Liver (tissue), 9 donors: Measurements from ENCODE around the gene TMEM212. TPM values are rescaled to one million over a fixed set of nuclear protein-coding genes. Genes with fewer than 3 reads are reported as not detected.
"Not testable (repeated sequence)": the region's sequence is repeated elsewhere in the genome, so short reads cannot be mapped to it uniquely, and the experiment has no call there.

Experiments
- DNase-seq: peaks from one replicate; pipeline ENCODE4 v3.0.0-alpha.2; 2017; ENCODE audit warnings: low spot score
- H3K27ac ChIP-seq, 2 donors: one replicate each; pipeline ENCODE4 v1.7.0; 2013; ENCODE audit warnings: inconsistent platforms in 2 of 2, low read length in 2 of 2, control low read depth in 1 of 2, low read depth in 1 of 2, mild to moderate bottlenecking in 1 of 2
- H3K27me3 ChIP-seq, 4 donors: one replicate each; pipeline versions ENCODE4 v1.6.1 to v1.7.0; 2013; ENCODE audit warnings: low read length in 3 of 4, inconsistent platforms in 1 of 4, mild to moderate bottlenecking in 1 of 4, moderate library complexity in 1 of 4; ENCODE audit not compliant: control insufficient read depth in 4 of 4, insufficient read depth in 4 of 4
- H3K36me3 ChIP-seq, 4 donors: one replicate each; pipeline versions ENCODE4 v1.6.1 to v1.7.0; 2013; ENCODE audit warnings: low read length in 3 of 4, mild to moderate bottlenecking in 3 of 4, low read depth in 1 of 4, moderate library complexity in 1 of 4; ENCODE audit not compliant: control insufficient read depth in 4 of 4, insufficient read depth in 3 of 4
- H3K4me1 ChIP-seq, 4 donors: one replicate each; pipeline versions ENCODE4 v1.6.1 to v1.7.0; 2013; ENCODE audit warnings: low read length in 3 of 4, mild to moderate bottlenecking in 3 of 4, moderate library complexity in 1 of 4; ENCODE audit not compliant: control insufficient read depth in 4 of 4, insufficient read depth in 4 of 4
- H3K4me3 ChIP-seq, 3 donors: one replicate each; pipeline versions ENCODE4 v1.6.1 to v1.7.0; 2013; ENCODE audit warnings: low read length in 3 of 3, control low read depth in 1 of 3, low read depth in 1 of 3, mild to moderate bottlenecking in 1 of 3
- H3K9ac ChIP-seq, 2 donors: one replicate each; pipeline ENCODE4 v1.7.0; 2013; ENCODE audit warnings: low read length in 2 of 2, mild to moderate bottlenecking in 2 of 2, moderate library complexity in 2 of 2, control low read depth in 1 of 2, low read depth in 1 of 2
- H3K9me3 ChIP-seq, 4 donors: one replicate each; pipeline versions ENCODE4 v1.6.1 to v1.7.0; 2013; ENCODE audit warnings: low read length in 3 of 4; ENCODE audit not compliant: control insufficient read depth in 4 of 4
- CTCF ChIP-seq: fragments of 150-350 bp; IDR thresholded peaks from 2 replicates; pipeline ENCODE4 v1.5.1; 2017; ENCODE audit warnings: improper control_type of control experiment, low read depth, low read length; ENCODE audit not compliant: missing input control
- FOXA1 ChIP-seq: IDR thresholded peaks from 2 replicates; pipeline ENCODE4 v1.6.1; 2016; ENCODE audit warnings: antibody characterized with exemption
- MAX ChIP-seq: IDR thresholded peaks from 2 replicates; pipeline ENCODE4 v1.6.1; 2016; ENCODE audit warnings: antibody characterized with exemption
- NR2F2 ChIP-seq: IDR thresholded peaks from 2 replicates; pipeline ENCODE4 v1.6.1; 2016; ENCODE audit warnings: antibody characterized with exemption
- RXRA ChIP-seq, 2 donors: IDR thresholded peaks; 2 replicates each; pipeline ENCODE4 v1.6.1; 2017 to 2018; ENCODE audit warnings: antibody characterized with exemption in 2 of 2, mild to moderate bottlenecking in 1 of 2
- SP1 ChIP-seq: IDR thresholded peaks from 2 replicates; pipeline ENCODE4 v1.6.1; 2018; ENCODE audit warnings: antibody characterized with exemption, mild to moderate bottlenecking
- TAF1 ChIP-seq: conservative IDR thresholded peaks from 2 replicates; pipeline ENCODE4 v1.6.1; 2016; ENCODE audit warnings: antibody characterized with exemption, mild to moderate bottlenecking
- YY1 ChIP-seq: IDR thresholded peaks from 2 replicates; pipeline ENCODE4 v1.6.1; 2016; ENCODE audit warnings: antibody characterized with exemption, mild to moderate bottlenecking
- WGBS: extraction: QIAGEN DNeasy Blood & Tissue Kit; methylation state at CpG from one replicate; pipeline ENCODE4 v1.1.7; 2013; 5-methylcytosine and 5-hydroxymethylcytosine counted together
- polyA plus RNA-seq, 2 donors: library from polyadenylated mRNA; stranded (reverse) in 1 of 2; unstranded in 1 of 2; fragments of 200-250 nt in 1 of 2; fragments of >200 nt in 1 of 2; fragmentation: Nextera tagmentation in 1 of 2; extraction: Ambion mirVana in 1 of 2; gene quantifications; one replicate each; pipeline versions ENCODE4 v1.2.1 to v1.2.3, GENCODE V29; 2013 to 2015
- total RNA-seq, 2 donors: library from RNA; depleted of rRNA; stranded (reverse); fragments of >200 nt; gene quantifications; one replicate each; pipeline ENCODE4 v1.2.3, GENCODE V29; 2014
- TF ChIP-seq, protein P1 (sequence below): IDR thresholded peaks from 2 replicates; pipeline ENCODE4 v1.6.1; 2016; ENCODE audit warnings: antibody characterized with exemption
- donor health status: healthy.
- donor health status: healthy.
- donor health status: healthy.
- donor health status: healthy.
- donor health status: healthy.

TMEM212 gene
- total and polyA plus RNA-seq, 4 donors, result not detected

GRCh38 chr3:171812811-171813210, 30.3 kb upstream of the TMEM212 start:
- Histone ChIP-seq H3K27ac (no peak overlapping the region), H3K4me1 (peaks cover 2 to 22% (median 11%) of the 10 kb centered on the region in 4 donors), H3K27me3 (no peaks in the 10 kb centered on the region), H3K9ac (no peak overlapping the region), H3K36me3 (no peaks in the 10 kb centered on the region), H3K9me3 (no peaks in the 10 kb centered on the region), H3K4me3 (no peak overlapping the region)
- WGBS, result 95% methylated on average over 2 of the region's 2 CpGs
- no peak for TF ChIP-seq MAX
- no peak for TF ChIP-seq TAF1
- TF ChIP-seq RXRA (IDR thresholded peaks at IDR 0.05), result no peak
- TF ChIP-seq SP1, result no peak
- DNase-seq, result no peak

DNA sequence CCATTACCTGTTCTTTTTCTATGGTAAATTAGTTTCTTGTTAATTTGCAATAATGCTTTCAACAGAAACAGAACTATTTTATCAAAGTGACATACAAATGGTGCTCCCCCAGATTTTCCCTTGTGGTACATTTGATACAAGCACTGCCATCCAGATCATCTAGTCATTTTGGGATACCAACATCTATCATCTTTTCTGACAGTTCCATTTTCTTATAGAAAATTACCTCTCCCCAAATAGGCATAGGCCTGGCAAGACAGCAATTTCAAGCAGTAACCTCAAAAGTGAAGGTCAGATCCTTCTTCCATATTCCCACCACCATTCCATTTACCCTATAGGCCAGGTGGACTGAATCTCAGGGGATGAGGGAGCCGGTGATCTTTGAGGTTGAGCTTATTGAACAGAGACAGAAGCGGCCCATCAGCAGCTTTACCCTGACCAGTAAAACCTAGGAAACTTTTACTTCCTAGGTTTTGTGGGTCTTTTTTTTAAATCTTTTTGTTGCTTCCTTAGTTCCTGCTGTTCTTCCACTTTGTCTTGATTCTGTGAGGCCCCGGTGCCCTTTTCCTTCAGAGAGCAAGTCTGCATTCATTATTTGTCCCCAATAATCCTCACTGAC, 29.8 kb upstream of the TMEM212 start:
- H3K4me3 ChIP-seq, result no peak overlapping the region
- no peaks in the 10 kb centered on the region for H3K36me3 ChIP-seq
- TF ChIP-seq FOXA1 (no peak), YY1 (no peak), NR2F2 (no peak), MAX (no peak), SP1 (no peak), CTCF (no peak)
- DNase-seq, result no peak
- WGBS, result 95% methylated on average over 3 of the region's 3 CpGs
- H3K9ac ChIP-seq, result no peak overlapping the region
- no peaks in the 10 kb centered on the region for H3K9me3 ChIP-seq
- H3K4me1 ChIP-seq, result peaks cover 2 to 22% (median 11%) of the 10 kb centered on the region in 4 donors
- H3K27ac ChIP-seq, result no peak overlapping the region
- H3K27me3 ChIP-seq, result no peaks in the 10 kb centered on the region

- Histone ChIP-seq H3K4me3 (no peak overlapping the region), H3K36me3 (no peaks in the 10 kb centered on the region), H3K9me3 (no peaks in the 10 kb centered on the region), H3K9ac (no peak overlapping the region), H3K27me3 (no peaks in the 10 kb centered on the region), H3K4me1 (peaks cover 2 to 20% (median 10%) of the 10 kb centered on the region in 4 donors), H3K27ac (no peak overlapping the region)
- 74% methylated on average over 4 of the region's 4 CpGs for WGBS
- no peak for DNase-seq
- TF ChIP-seq YY1 (no peak), SP1 (no peak), FOXA1 (no peak)
- TF ChIP-seq, protein P1, sequence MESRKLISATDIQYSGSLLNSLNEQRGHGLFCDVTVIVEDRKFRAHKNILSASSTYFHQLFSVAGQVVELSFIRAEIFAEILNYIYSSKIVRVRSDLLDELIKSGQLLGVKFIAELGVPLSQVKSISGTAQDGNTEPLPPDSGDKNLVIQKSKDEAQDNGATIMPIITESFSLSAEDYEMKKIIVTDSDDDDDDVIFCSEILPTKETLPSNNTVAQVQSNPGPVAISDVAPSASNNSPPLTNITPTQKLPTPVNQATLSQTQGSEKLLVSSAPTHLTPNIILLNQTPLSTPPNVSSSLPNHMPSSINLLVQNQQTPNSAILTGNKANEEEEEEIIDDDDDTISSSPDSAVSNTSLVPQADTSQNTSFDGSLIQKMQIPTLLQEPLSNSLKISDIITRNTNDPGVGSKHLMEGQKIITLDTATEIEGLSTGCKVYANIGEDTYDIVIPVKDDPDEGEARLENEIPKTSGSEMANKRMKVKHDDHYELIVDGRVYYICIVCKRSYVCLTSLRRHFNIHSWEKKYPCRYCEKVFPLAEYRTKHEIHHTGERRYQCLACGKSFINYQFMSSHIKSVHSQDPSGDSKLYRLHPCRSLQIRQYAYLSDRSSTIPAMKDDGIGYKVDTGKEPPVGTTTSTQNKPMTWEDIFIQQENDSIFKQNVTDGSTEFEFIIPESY, result no peak
Measured at GRCh38 chr3:171813897-171814460, 29.2 kb upstream of the TMEM212 start.

DNA sequence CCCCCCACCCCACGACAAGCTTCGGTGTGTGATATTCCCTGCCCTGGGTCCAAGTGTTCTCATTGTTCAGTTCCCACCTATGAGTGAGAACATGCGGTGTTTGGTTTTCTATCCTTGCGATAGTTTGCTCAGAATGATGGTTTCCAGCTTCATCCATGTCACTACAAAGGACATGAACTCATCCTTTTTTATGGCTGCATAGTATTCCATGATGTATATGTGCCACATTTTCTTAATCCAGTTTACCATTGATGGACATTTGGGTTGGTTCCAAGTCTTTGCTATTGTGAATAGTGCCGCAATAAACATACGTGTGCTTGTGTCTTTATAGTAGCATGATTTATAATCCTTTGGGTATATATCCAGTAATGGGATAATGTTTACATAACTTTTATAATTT, 28.5 kb upstream of the TMEM212 start:
- not testable (repeated sequence) for H3K27ac ChIP-seq, H3K36me3 ChIP-seq, H3K4me3 ChIP-seq, H3K9me3 ChIP-seq, DNase-seq, H3K9ac ChIP-seq, H3K27me3 ChIP-seq
- H3K4me1 ChIP-seq, result peaks cover 0 to 14% (median 7%) of the 10 kb centered on the region in 4 donors
- 94% methylated on average over 6 of the region's 6 CpGs for WGBS
